MM.1S (cell line): Measurements from ENCODE around the gene RAB3A.
"Not testable (repeated sequence)": the region's sequence is repeated elsewhere in the genome, so short reads cannot be mapped to it uniquely, and the experiment has no call there.

Experiments used
- DNase-seq: peaks from one replicate; pipeline ENCODE4 v3.0.0-alpha.2; 2015
- H2AFZ ChIP-seq: fragments of 300-600 bp; sonication (generic); 2 replicates; pipeline ENCODE4 v1.6.0; 2016; ENCODE audit warnings: antibody characterized with exemption, low read length
- H3F3A ChIP-seq: fragments of 300-600 bp; sonication (generic); 2 replicates; pipeline ENCODE4 v1.6.1; 2016; ENCODE audit warnings: mild to moderate bottlenecking, antibody characterized with exemption, low read length, moderate library complexity, mixed read lengths; ENCODE audit not compliant: insufficient read depth
- H3K27ac ChIP-seq: fragments of 300-600 bp; sonication (generic); 2 replicates; pipeline ENCODE4 v1.5.1; 2016; ENCODE audit warnings: mild to moderate bottlenecking, low read length
- H3K27me3 ChIP-seq: fragments of 300-600 bp; sonication (generic); replicated peaks from 2 replicates; pipeline ENCODE4 v1.6.0; 2016; ENCODE audit warnings: low read length; ENCODE audit not compliant: insufficient read depth
- H3K36me3 ChIP-seq: fragments of 300-600 bp; sonication (generic); replicated peaks from 2 replicates; pipeline ENCODE4 v1.6.1; 2016; ENCODE audit warnings: mild to moderate bottlenecking, low read length, mixed read lengths; ENCODE audit not compliant: insufficient read depth
- H3K4me1 ChIP-seq: fragments of 300-600 bp; sonication (generic); 2 replicates; pipeline ENCODE4 v1.6.1; 2016; ENCODE audit warnings: low read length, mixed read lengths
- H3K4me2 ChIP-seq: fragments of 300-600 bp; sonication (generic); 2 replicates; pipeline ENCODE4 v1.6.0; 2016; ENCODE audit warnings: low read depth, low read length
- H3K4me3 ChIP-seq: fragments of 300-600 bp; sonication (generic); 2 replicates; pipeline ENCODE4 v1.5.1; 2016; ENCODE audit warnings: low read length, mixed read lengths
- H3K79me2 ChIP-seq: fragments of 300-600 bp; sonication (generic); 2 replicates; pipeline ENCODE4 v1.6.1; 2016; ENCODE audit warnings: mixed run types, low read length, mixed read lengths
- H3K9ac ChIP-seq: fragments of 300-600 bp; sonication (generic); 2 replicates; pipeline ENCODE4 v1.6.1; 2016; ENCODE audit warnings: low read length, mixed read lengths
- H3K9me2 ChIP-seq: fragments of 300-600 bp; sonication (generic); replicated peaks from 2 replicates; pipeline ENCODE4 v1.6.1; 2016; ENCODE audit warnings: mild to moderate bottlenecking, low read length, mixed read lengths; ENCODE audit not compliant: insufficient read depth
- H3K9me3 ChIP-seq: fragments of 300-600 bp; sonication (generic); replicated peaks from 2 replicates; pipeline ENCODE4 v1.6.1; 2016; ENCODE audit warnings: mild to moderate bottlenecking, low read length, mixed read lengths; ENCODE audit not compliant: insufficient read depth
- H4K20me1 ChIP-seq: fragments of 300-600 bp; sonication (generic); 2 replicates; pipeline ENCODE4 v1.6.1; 2016; ENCODE audit warnings: mild to moderate bottlenecking, low read length, moderate library complexity, mixed read lengths; ENCODE audit not compliant: insufficient read depth
- EZH2 ChIP-seq: fragments of 300-600 bp; sonication (generic); optimal IDR thresholded peaks from 2 replicates; pipeline ENCODE3; 2017; ENCODE audit warnings: low read depth, mild to moderate bottlenecking, antibody characterized with exemption, low read length, mixed read lengths
- EZH2phosphoT487 ChIP-seq: fragments of 300-600 bp; sonication (generic); IDR thresholded peaks from 2 replicates; pipeline ENCODE4 v1.6.1; 2018; ENCODE audit warnings: antibody characterized with exemption, low read length
- TF ChIP-seq, protein P1 (sequence below): fragments of 300-600 bp; sonication (generic); IDR thresholded peaks from 2 replicates; pipeline ENCODE4 v1.5.1; 2016; ENCODE audit warnings: antibody characterized with exemption, low read length, mixed read lengths

Gene RAB3A

DNA sequence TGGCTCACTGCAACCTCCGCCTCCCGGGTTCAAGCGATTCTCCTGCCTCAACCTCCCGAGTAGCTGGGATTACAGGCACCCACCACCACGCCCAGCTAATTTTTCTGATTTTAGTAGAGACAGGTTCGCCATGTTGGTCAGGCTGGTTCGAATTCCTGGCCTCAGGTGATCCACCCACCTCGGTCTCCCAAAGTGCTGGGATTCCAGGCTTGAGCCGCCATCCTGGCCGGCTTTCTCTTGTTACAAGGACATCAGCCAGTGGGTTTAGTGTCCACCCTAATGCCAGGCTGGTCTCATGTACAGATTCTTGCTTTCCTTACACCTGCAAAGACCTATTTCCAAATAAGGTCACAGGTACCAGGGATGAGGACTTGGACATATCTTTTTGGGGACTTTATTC is 44.0 kb downstream of the RAB3A start:
- no peak overlapping the region for H3K4me3 ChIP-seq
- H3K27ac ChIP-seq: no peak overlapping the region
- H3K4me1 ChIP-seq: peaks cover 4% of the 10 kb centered on the region
- no peaks in the 10 kb centered on the region for H3K9me2 ChIP-seq
- DNase-seq: no peak
- H3F3A ChIP-seq: peaks cover 5% of the 10 kb centered on the region; the same call in 1 of the 2 replicates
- H3K27me3 ChIP-seq: no peaks in the 10 kb centered on the region
- no peak overlapping the region for H3K9ac ChIP-seq
- H3K79me2 ChIP-seq: peaks cover 4% of the 10 kb centered on the region; the same call in 1 of the 2 replicates
- no peak overlapping the region for H2AFZ ChIP-seq
- TF ChIP-seq, protein P1, sequence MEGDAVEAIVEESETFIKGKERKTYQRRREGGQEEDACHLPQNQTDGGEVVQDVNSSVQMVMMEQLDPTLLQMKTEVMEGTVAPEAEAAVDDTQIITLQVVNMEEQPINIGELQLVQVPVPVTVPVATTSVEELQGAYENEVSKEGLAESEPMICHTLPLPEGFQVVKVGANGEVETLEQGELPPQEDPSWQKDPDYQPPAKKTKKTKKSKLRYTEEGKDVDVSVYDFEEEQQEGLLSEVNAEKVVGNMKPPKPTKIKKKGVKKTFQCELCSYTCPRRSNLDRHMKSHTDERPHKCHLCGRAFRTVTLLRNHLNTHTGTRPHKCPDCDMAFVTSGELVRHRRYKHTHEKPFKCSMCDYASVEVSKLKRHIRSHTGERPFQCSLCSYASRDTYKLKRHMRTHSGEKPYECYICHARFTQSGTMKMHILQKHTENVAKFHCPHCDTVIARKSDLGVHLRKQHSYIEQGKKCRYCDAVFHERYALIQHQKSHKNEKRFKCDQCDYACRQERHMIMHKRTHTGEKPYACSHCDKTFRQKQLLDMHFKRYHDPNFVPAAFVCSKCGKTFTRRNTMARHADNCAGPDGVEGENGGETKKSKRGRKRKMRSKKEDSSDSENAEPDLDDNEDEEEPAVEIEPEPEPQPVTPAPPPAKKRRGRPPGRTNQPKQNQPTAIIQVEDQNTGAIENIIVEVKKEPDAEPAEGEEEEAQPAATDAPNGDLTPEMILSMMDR: no peak
- TF ChIP-seq EZH2phosphoT487 (no peak), EZH2 (no peak)
- no peak overlapping the region for H3K4me2 ChIP-seq
- no peaks in the 10 kb centered on the region for H4K20me1 ChIP-seq
- no peaks in the 10 kb centered on the region for H3K9me3 ChIP-seq
- H3K36me3 ChIP-seq: no peaks in the 10 kb centered on the region

DNA sequence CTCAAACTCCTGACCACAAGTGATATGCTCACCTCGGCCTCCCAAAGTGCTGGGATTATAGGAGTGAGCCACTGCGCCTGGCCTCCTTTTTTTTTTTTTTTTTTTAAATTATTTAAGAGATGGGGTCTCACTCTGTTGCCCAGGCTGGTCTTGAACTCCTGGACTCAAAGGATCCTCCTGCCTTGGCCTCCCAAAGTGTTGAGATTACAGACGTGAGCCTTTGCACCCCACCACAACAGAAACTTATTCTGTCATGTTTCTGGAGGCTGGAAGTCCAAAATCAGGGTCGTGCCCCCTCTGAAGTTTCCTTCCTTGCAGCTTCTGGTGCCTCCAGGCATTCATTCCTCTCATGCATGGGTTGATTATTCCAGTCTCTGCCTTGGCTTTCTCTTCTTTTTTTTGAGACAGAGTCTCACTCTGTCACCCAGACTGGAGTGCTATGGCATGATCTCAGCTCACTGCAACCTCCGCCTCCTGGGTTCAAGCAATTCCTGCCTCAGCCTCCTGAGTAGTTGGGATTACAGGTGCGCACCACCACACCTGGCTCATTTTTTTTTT is 44.7 kb downstream of the RAB3A start:
- not testable (repeated sequence) for H3K79me2 ChIP-seq, H3F3A ChIP-seq, H3K27ac ChIP-seq, H3K9ac ChIP-seq, H3K4me2 ChIP-seq, H2AFZ ChIP-seq, H3K4me1 ChIP-seq, H3K36me3 ChIP-seq, H3K9me2 ChIP-seq, H4K20me1 ChIP-seq, H3K4me3 ChIP-seq, H3K27me3 ChIP-seq, H3K9me3 ChIP-seq, DNase-seq

DNA sequence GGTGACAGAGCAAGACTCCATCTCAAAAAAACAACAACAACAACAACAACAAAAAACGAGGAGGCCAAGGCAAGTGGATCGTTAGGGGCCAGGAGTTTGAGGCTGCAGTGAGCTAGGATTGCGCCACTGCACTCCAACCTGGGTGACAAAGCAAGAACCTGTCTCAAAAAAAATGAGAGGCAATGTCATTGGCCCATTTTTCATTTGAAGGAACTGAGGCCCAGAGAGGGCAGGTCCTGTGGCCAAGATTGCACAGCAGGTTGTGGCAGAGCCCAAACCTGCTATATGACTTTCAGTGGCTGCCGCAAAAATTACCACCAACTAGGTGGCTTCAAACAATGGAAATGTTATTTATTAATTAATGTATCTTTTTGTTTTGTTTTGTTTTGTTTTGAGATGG is 45.4 kb downstream of the RAB3A start:
- DNase-seq: no peak
- Histone ChIP-seq H3K27me3 (no peaks in the 10 kb centered on the region), H3K9me3 (no peaks in the 10 kb centered on the region), H3K36me3 (no peaks in the 10 kb centered on the region), H3F3A (peaks cover 5% of the 10 kb centered on the region; the same call in 1 of the 2 replicates), H3K9ac (no peak overlapping the region), H3K27ac (no peak overlapping the region), H3K4me3 (no peak overlapping the region), H2AFZ (no peak overlapping the region), H3K4me1 (peaks cover 4% of the 10 kb centered on the region), H4K20me1 (no peaks in the 10 kb centered on the region), H3K9me2 (no peaks in the 10 kb centered on the region), H3K4me2 (no peak overlapping the region), H3K79me2 (peaks cover 14% of the 10 kb centered on the region; the same call in 1 of the 2 replicates)
- TF ChIP-seq, protein P1: no peak
- no peak for TF ChIP-seq EZH2phosphoT487
- no peak for TF ChIP-seq EZH2

DNA sequence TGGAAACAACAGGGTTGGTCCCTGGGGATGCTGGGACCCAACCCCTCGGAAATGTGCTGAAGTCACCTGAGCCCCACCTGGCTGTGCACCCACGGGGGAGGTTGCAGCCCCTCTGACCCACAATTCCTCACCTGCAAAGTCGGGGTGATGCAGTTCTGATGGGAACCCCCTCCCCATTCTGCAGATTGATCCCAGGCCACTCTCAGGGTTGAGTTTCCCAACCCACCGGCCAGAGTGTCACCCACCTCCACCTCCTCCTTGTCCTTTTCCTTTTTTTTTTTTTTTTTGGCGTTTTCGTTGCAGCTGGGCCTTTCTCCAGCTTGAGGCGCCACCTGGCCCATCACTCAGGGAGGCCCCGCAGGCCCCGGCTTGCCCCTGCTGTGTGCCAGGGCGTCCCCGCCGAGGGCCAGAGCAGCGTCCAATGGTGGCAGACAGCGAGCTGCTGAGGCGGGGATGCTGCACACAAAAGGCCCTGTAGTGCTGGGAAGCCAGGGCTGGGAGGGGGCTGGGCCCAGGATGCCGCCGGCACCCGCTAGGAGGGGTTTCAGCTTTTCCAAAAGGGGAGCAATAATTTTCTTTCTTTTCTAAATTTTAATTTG is 46.3 kb downstream of the RAB3A start:
- no peak overlapping the region for H2AFZ ChIP-seq
- no peaks in the 10 kb centered on the region for H3K36me3 ChIP-seq
- TF ChIP-seq EZH2phosphoT487 (no peak), EZH2 (no peak)
- TF ChIP-seq, protein P1: no peak
- no peak overlapping the region for H3K9ac ChIP-seq
- H3F3A ChIP-seq: peaks cover 8% of the 10 kb centered on the region
- no peaks in the 10 kb centered on the region for H4K20me1 ChIP-seq
- no peaks in the 10 kb centered on the region for H3K27me3 ChIP-seq
- H3K4me2 ChIP-seq: no peak overlapping the region
- no peak for DNase-seq
- no peak overlapping the region for H3K27ac ChIP-seq
- H3K9me2 ChIP-seq: no peaks in the 10 kb centered on the region
- no peak overlapping the region for H3K4me3 ChIP-seq
- H3K79me2 ChIP-seq: peaks cover 14% of the 10 kb centered on the region; the same call in 1 of the 2 replicates
- H3K4me1 ChIP-seq: peaks cover 4% of the 10 kb centered on the region
- H3K9me3 ChIP-seq: no peaks in the 10 kb centered on the region
